Liver (tissue), 9 donors: ENCODE data around the gene PHOSPHO1. TPM values are rescaled to one million over a fixed set of nuclear protein-coding genes. Genes with fewer than 3 reads are reported as not detected.

Source experiments
- DNase-seq: peaks from one replicate; pipeline ENCODE4 v3.0.0-alpha.2; 2017; ENCODE audit warnings: low spot score
- H3K27ac ChIP-seq, 2 donors: one replicate each; pipeline ENCODE4 v1.7.0; 2013; ENCODE audit warnings: inconsistent platforms in 2 of 2, low read length in 2 of 2, control low read depth in 1 of 2, low read depth in 1 of 2, mild to moderate bottlenecking in 1 of 2
- H3K27me3 ChIP-seq, 4 donors: one replicate each; pipeline versions ENCODE4 v1.6.1 to v1.7.0; 2013; ENCODE audit warnings: low read length in 3 of 4, inconsistent platforms in 1 of 4, mild to moderate bottlenecking in 1 of 4, moderate library complexity in 1 of 4; ENCODE audit not compliant: control insufficient read depth in 4 of 4, insufficient read depth in 4 of 4
- H3K36me3 ChIP-seq, 4 donors: one replicate each; pipeline versions ENCODE4 v1.6.1 to v1.7.0; 2013; ENCODE audit warnings: low read length in 3 of 4, mild to moderate bottlenecking in 3 of 4, low read depth in 1 of 4, moderate library complexity in 1 of 4; ENCODE audit not compliant: control insufficient read depth in 4 of 4, insufficient read depth in 3 of 4
- H3K4me1 ChIP-seq, 4 donors: one replicate each; pipeline versions ENCODE4 v1.6.1 to v1.7.0; 2013; ENCODE audit warnings: low read length in 3 of 4, mild to moderate bottlenecking in 3 of 4, moderate library complexity in 1 of 4; ENCODE audit not compliant: control insufficient read depth in 4 of 4, insufficient read depth in 4 of 4
- H3K4me3 ChIP-seq, 3 donors: one replicate each; pipeline versions ENCODE4 v1.6.1 to v1.7.0; 2013; ENCODE audit warnings: low read length in 3 of 3, control low read depth in 1 of 3, low read depth in 1 of 3, mild to moderate bottlenecking in 1 of 3
- H3K9ac ChIP-seq, 2 donors: one replicate each; pipeline ENCODE4 v1.7.0; 2013; ENCODE audit warnings: low read length in 2 of 2, mild to moderate bottlenecking in 2 of 2, moderate library complexity in 2 of 2, control low read depth in 1 of 2, low read depth in 1 of 2
- H3K9me3 ChIP-seq, 4 donors: one replicate each; pipeline versions ENCODE4 v1.6.1 to v1.7.0; 2013; ENCODE audit warnings: low read length in 3 of 4; ENCODE audit not compliant: control insufficient read depth in 4 of 4
- EGR1 ChIP-seq, 2 donors: IDR thresholded peaks; 2 replicates each; pipeline ENCODE4 v1.6.1; 2016 to 2018; ENCODE audit warnings: antibody characterized with exemption in 2 of 2, low read depth in 2 of 2
- FOXA1 ChIP-seq: IDR thresholded peaks from 2 replicates; pipeline ENCODE4 v1.6.1; 2016; ENCODE audit warnings: antibody characterized with exemption
- FOXA2 ChIP-seq: IDR thresholded peaks from 2 replicates; pipeline ENCODE4 v1.6.1; 2016; ENCODE audit warnings: antibody characterized with exemption
- GABPA ChIP-seq, 2 donors: IDR thresholded peaks in 1 of 2; conservative IDR thresholded peaks in 1 of 2; 2 replicates each; pipeline ENCODE4 v1.6.1; 2016; ENCODE audit warnings: antibody characterized with exemption in 2 of 2, mild to moderate bottlenecking in 1 of 2, moderate library complexity in 1 of 2
- HNF4A ChIP-seq, 2 donors: conservative IDR thresholded peaks; 2 replicates each; pipeline ENCODE4 v1.6.1; 2016; ENCODE audit warnings: antibody characterized with exemption in 2 of 2, mild to moderate bottlenecking in 2 of 2
- HNF4G ChIP-seq: IDR thresholded peaks from 2 replicates; pipeline ENCODE4 v1.6.1; 2016; ENCODE audit warnings: antibody characterized with exemption
- JUND ChIP-seq, 2 donors: IDR thresholded peaks; 2 replicates each; pipeline ENCODE4 v1.6.1; 2016; ENCODE audit warnings: antibody characterized with exemption in 2 of 2
- NR2F2 ChIP-seq: IDR thresholded peaks from 2 replicates; pipeline ENCODE4 v1.6.1; 2016; ENCODE audit warnings: antibody characterized with exemption
- RAD21 ChIP-seq, 2 donors: IDR thresholded peaks; 2 replicates each; pipeline ENCODE4 v1.6.1; 2016; ENCODE audit warnings: antibody characterized with exemption in 2 of 2, mild to moderate bottlenecking in 2 of 2
- RXRA ChIP-seq, 2 donors: IDR thresholded peaks; 2 replicates each; pipeline ENCODE4 v1.6.1; 2017 to 2018; ENCODE audit warnings: antibody characterized with exemption in 2 of 2, mild to moderate bottlenecking in 1 of 2
- SP1 ChIP-seq: IDR thresholded peaks from 2 replicates; pipeline ENCODE4 v1.6.1; 2018; ENCODE audit warnings: antibody characterized with exemption, mild to moderate bottlenecking
- TAF1 ChIP-seq: conservative IDR thresholded peaks from 2 replicates; pipeline ENCODE4 v1.6.1; 2016; ENCODE audit warnings: antibody characterized with exemption, mild to moderate bottlenecking
- YY1 ChIP-seq: IDR thresholded peaks from 2 replicates; pipeline ENCODE4 v1.6.1; 2016; ENCODE audit warnings: antibody characterized with exemption, mild to moderate bottlenecking
- WGBS: extraction: QIAGEN DNeasy Blood & Tissue Kit; methylation state at CpG from one replicate; pipeline ENCODE4 v1.1.7; 2013; 5-methylcytosine and 5-hydroxymethylcytosine counted together
- polyA plus RNA-seq, 2 donors: library from polyadenylated mRNA; stranded (reverse) in 1 of 2; unstranded in 1 of 2; fragments of 200-250 nt in 1 of 2; fragments of >200 nt in 1 of 2; fragmentation: Nextera tagmentation in 1 of 2; extraction: Ambion mirVana in 1 of 2; gene quantifications; one replicate each; pipeline versions ENCODE4 v1.2.1 to v1.2.3, GENCODE V29; 2013 to 2015
- total RNA-seq, 2 donors: library from RNA; depleted of rRNA; stranded (reverse); fragments of >200 nt; gene quantifications; one replicate each; pipeline ENCODE4 v1.2.3, GENCODE V29; 2014
- TF ChIP-seq, protein P1 (sequence below): fragments of 150-350 bp; IDR thresholded peaks from 2 replicates; pipeline ENCODE4 v1.5.1; 2017; ENCODE audit warnings: improper control_type of control experiment, low read depth, low read length; ENCODE audit not compliant: missing input control
- TF ChIP-seq, protein P2 (sequence below): IDR thresholded peaks from 2 replicates; pipeline ENCODE4 v1.6.1; 2016; ENCODE audit warnings: antibody characterized with exemption
- TF ChIP-seq, protein P3 (sequence below): IDR thresholded peaks from 2 replicates; pipeline ENCODE4 v1.6.1; 2016; ENCODE audit warnings: antibody characterized with exemption
- TF ChIP-seq, protein P4 (sequence below): IDR thresholded peaks from 2 replicates; pipeline ENCODE4 v1.6.1; 2016; ENCODE audit warnings: antibody characterized with exemption
- TF ChIP-seq, protein P5 (sequence below): IDR thresholded peaks from 2 replicates; pipeline ENCODE4 v1.6.1; 2016; ENCODE audit warnings: antibody characterized with exemption, mild to moderate bottlenecking
- donor health status: healthy.
- donor health status: healthy.
- donor health status: healthy.
- donor health status: healthy.
- donor health status: healthy.

PHOSPHO1 gene, protein sequence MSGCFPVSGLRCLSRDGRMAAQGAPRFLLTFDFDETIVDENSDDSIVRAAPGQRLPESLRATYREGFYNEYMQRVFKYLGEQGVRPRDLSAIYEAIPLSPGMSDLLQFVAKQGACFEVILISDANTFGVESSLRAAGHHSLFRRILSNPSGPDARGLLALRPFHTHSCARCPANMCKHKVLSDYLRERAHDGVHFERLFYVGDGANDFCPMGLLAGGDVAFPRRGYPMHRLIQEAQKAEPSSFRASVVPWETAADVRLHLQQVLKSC
- total RNA-seq (10 to 100 TPM in 1 of 2 donors, under 1 TPM in 1; 0.42 to 99.4 TPM), polyA plus RNA-seq (under 1 TPM; 0.22 to 0.38 TPM)

DNA sequence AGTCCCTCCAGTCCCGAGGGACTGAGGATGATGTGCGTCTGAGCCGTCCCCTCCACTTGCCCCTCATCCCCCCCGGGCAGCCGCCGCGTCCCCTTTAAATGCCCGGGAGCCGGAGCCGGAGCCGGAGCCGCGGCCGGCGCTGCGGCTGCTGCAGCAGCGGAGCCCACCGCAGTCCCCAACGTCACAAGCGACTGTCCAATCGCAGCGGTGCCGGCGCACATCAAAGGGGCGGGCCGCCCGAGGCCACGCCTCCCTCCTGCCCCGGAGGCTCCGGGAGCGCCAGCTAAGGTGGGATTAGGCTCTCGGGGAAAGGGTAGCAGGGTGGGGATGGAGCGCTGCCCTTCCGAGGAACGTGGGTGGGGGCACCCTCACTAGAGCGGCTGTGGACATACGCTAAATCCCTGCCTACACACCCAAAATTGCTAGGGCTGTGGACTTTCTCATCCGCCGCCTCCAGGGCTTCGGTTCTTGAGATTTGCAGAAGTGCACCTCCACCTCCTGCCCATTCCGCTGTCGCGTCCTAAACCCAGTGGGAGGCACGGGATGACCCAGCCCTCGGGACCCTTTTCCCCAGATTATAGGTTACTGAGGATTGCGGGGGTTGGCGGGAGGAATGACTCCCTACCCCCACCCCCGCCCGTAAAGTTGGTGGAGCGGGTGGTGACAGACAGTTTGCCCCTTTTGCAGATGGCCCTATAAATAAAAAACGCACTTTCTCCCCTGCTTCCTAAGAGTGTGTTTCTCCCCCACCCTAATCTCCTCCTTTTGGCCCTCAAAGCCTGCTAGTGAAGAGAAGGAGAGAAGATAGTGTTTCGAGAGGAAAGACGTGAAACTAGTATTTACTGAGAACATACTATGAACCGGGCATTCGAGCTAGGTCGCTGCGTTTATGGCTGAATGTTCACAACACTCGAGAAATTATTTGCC lies at the start of gene PHOSPHO1:
Gene PHOSPHO1, minus strand, starts transcription at position 152 of the 927 bp plus-strand sequence. CDS start 4,096 bp downstream, outside the sequence.
- Histone ChIP-seq H3K9ac (no peak within 1 kb of the TSS), H3K4me1 (peaks cover 0 to 5% (median 3%) of the 10 kb centered on the region in 4 donors), H3K27ac (no peak within 1 kb of the TSS), H3K36me3 (no peaks in the 10 kb centered on the region), H3K4me3 (peak within 1 kb of the TSS; percentile 29 to 55 (median 43)), H3K9me3 (no peaks in the 10 kb centered on the region), H3K27me3 (no peaks in the 10 kb centered on the region)
- TF ChIP-seq YY1 (no peak), NR2F2 (no peak), TAF1 (no peak), FOXA1 (no peak), HNF4A (conservative IDR thresholded peaks at IDR 0.05) (no peak), SP1 (no peak), RXRA (IDR thresholded peaks at IDR 0.05) (no peak), GABPA (IDR thresholded peaks at IDR 0.05 in 1 of 2, conservative IDR thresholded peaks at IDR 0.05 in 1 of 2) (no peak), HNF4G (no peak), JUND (IDR thresholded peaks at IDR 0.05) (no peak), RAD21 (IDR thresholded peaks at IDR 0.05) (no peak), EGR1 (IDR thresholded peaks at IDR 0.05; ENCODE audit: low read depth in 2 of 2) (no peak), FOXA2 (no peak)
- TF ChIP-seq, protein P1, sequence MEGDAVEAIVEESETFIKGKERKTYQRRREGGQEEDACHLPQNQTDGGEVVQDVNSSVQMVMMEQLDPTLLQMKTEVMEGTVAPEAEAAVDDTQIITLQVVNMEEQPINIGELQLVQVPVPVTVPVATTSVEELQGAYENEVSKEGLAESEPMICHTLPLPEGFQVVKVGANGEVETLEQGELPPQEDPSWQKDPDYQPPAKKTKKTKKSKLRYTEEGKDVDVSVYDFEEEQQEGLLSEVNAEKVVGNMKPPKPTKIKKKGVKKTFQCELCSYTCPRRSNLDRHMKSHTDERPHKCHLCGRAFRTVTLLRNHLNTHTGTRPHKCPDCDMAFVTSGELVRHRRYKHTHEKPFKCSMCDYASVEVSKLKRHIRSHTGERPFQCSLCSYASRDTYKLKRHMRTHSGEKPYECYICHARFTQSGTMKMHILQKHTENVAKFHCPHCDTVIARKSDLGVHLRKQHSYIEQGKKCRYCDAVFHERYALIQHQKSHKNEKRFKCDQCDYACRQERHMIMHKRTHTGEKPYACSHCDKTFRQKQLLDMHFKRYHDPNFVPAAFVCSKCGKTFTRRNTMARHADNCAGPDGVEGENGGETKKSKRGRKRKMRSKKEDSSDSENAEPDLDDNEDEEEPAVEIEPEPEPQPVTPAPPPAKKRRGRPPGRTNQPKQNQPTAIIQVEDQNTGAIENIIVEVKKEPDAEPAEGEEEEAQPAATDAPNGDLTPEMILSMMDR, result no peak
- TF ChIP-seq, protein P2, sequence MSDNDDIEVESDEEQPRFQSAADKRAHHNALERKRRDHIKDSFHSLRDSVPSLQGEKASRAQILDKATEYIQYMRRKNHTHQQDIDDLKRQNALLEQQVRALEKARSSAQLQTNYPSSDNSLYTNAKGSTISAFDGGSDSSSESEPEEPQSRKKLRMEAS, result no peak
- TF ChIP-seq, protein P3, sequence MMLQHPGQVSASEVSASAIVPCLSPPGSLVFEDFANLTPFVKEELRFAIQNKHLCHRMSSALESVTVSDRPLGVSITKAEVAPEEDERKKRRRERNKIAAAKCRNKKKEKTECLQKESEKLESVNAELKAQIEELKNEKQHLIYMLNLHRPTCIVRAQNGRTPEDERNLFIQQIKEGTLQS, result no peak
- TF ChIP-seq, protein P4, sequence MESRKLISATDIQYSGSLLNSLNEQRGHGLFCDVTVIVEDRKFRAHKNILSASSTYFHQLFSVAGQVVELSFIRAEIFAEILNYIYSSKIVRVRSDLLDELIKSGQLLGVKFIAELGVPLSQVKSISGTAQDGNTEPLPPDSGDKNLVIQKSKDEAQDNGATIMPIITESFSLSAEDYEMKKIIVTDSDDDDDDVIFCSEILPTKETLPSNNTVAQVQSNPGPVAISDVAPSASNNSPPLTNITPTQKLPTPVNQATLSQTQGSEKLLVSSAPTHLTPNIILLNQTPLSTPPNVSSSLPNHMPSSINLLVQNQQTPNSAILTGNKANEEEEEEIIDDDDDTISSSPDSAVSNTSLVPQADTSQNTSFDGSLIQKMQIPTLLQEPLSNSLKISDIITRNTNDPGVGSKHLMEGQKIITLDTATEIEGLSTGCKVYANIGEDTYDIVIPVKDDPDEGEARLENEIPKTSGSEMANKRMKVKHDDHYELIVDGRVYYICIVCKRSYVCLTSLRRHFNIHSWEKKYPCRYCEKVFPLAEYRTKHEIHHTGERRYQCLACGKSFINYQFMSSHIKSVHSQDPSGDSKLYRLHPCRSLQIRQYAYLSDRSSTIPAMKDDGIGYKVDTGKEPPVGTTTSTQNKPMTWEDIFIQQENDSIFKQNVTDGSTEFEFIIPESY, result no peak
- TF ChIP-seq, protein P5, sequence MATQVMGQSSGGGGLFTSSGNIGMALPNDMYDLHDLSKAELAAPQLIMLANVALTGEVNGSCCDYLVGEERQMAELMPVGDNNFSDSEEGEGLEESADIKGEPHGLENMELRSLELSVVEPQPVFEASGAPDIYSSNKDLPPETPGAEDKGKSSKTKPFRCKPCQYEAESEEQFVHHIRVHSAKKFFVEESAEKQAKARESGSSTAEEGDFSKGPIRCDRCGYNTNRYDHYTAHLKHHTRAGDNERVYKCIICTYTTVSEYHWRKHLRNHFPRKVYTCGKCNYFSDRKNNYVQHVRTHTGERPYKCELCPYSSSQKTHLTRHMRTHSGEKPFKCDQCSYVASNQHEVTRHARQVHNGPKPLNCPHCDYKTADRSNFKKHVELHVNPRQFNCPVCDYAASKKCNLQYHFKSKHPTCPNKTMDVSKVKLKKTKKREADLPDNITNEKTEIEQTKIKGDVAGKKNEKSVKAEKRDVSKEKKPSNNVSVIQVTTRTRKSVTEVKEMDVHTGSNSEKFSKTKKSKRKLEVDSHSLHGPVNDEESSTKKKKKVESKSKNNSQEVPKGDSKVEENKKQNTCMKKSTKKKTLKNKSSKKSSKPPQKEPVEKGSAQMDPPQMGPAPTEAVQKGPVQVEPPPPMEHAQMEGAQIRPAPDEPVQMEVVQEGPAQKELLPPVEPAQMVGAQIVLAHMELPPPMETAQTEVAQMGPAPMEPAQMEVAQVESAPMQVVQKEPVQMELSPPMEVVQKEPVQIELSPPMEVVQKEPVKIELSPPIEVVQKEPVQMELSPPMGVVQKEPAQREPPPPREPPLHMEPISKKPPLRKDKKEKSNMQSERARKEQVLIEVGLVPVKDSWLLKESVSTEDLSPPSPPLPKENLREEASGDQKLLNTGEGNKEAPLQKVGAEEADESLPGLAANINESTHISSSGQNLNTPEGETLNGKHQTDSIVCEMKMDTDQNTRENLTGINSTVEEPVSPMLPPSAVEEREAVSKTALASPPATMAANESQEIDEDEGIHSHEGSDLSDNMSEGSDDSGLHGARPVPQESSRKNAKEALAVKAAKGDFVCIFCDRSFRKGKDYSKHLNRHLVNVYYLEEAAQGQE, result no peak
- WGBS, result 5% methylated on average over 58 of the region's 58 CpGs
- peak; percentile 92 for DNase-seq
